ENCODE data around the gene GPR65.

Gene GPR65

DNA sequence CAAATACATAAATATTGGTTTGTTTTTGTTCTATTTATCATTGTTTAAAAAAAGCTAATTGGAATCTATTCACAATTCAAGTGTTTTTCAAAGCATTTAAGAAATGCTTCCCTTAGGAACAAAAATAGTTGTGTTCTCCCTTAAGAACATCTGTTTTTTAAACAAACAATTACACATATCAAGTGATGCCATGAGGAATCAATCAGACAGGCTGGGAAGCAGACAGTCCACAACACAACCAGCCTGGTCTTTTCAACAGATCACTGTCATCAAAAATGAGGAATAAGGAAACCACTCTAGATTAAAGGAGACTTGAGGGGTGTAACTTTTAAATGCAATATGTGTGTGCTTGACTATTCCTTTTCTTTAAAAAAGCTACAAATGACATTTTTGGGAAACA is 37.4 kb upstream of the GPR65 start:
- TF ChIP-seq, protein P1, sequence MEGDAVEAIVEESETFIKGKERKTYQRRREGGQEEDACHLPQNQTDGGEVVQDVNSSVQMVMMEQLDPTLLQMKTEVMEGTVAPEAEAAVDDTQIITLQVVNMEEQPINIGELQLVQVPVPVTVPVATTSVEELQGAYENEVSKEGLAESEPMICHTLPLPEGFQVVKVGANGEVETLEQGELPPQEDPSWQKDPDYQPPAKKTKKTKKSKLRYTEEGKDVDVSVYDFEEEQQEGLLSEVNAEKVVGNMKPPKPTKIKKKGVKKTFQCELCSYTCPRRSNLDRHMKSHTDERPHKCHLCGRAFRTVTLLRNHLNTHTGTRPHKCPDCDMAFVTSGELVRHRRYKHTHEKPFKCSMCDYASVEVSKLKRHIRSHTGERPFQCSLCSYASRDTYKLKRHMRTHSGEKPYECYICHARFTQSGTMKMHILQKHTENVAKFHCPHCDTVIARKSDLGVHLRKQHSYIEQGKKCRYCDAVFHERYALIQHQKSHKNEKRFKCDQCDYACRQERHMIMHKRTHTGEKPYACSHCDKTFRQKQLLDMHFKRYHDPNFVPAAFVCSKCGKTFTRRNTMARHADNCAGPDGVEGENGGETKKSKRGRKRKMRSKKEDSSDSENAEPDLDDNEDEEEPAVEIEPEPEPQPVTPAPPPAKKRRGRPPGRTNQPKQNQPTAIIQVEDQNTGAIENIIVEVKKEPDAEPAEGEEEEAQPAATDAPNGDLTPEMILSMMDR (IDR thresholded peaks at IDR 0.05; ENCODE audit: low read depth, low read length), result no peak
- TF ChIP-seq POLR2A (IDR thresholded peaks at IDR 0.05; ENCODE audit: extremely low read depth, insufficient read length), result no peak
- no peak for TF ChIP-seq MYC (IDR thresholded peaks at IDR 0.05; ENCODE audit: low read depth, low read length)
- TF ChIP-seq, protein P2, sequence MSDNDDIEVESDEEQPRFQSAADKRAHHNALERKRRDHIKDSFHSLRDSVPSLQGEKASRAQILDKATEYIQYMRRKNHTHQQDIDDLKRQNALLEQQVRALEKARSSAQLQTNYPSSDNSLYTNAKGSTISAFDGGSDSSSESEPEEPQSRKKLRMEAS (IDR thresholded peaks at IDR 0.05; ENCODE audit: low read depth, low read length), result no peak
- no peak for DNase-seq (ENCODE audit: low read depth)
- H3K4me3 ChIP-seq (ENCODE audit: low read depth, low read length), result no peak overlapping the region

DNA sequence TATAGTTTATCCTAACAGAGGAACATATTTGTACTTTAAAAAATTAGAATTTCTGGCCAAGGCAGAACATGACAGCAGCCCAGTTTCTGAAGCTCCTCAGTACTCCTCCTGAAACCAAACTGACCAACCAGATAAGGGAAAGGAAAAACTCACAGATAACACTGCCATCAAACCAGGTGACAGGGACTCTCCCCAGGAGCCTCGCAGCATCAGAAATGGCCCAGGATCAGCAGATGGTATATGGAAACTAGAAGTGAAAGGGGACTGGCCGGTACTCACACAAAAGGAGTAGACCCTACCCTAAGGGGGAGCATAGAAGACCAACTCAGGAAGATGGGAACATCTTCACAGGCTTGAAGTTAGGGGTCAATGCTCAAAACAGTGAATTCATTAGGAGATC is 33.9 kb upstream of the GPR65 start:
- no peak overlapping the region for H3K4me3 ChIP-seq (ENCODE audit: low read depth, low read length)
- DNase-seq (ENCODE audit: low read depth), result no peak
- TF ChIP-seq POLR2A (IDR thresholded peaks at IDR 0.05; ENCODE audit: extremely low read depth, insufficient read length), result no peak
- TF ChIP-seq, protein P1 (IDR thresholded peaks at IDR 0.05; ENCODE audit: low read depth, low read length), result no peak
- TF ChIP-seq MYC (IDR thresholded peaks at IDR 0.05; ENCODE audit: low read depth, low read length), result no peak

DNA sequence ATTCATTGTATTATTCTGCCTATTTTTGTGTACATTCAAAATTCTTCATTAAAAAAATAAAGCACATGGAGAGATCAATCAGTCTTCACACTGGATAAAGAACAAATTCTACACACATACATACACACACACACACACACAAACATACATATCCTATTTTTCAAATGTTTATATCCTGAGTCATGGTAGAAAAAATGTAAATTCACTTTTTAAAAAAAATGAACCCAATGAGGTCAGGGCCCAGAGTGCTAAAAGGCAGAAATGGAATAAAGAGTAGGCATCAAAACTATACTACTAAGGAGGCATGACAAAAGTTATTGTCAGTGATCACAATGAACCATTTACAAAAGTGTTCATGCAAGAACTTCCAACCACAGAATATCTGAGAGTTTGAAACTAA is 29.3 kb upstream of the GPR65 start:
- TF ChIP-seq POLR2A (IDR thresholded peaks at IDR 0.05; ENCODE audit: extremely low read depth, insufficient read length) (no peak), MYC (IDR thresholded peaks at IDR 0.05; ENCODE audit: low read depth, low read length) (no peak)
- TF ChIP-seq, protein P1 (IDR thresholded peaks at IDR 0.05; ENCODE audit: low read depth, low read length), result no peak
- TF ChIP-seq, protein P2 (IDR thresholded peaks at IDR 0.05; ENCODE audit: low read depth, low read length), result no peak
- DNase-seq (ENCODE audit: low read depth), result no peak
- H3K4me3 ChIP-seq (ENCODE audit: low read depth, low read length), result no peak overlapping the region

DNA sequence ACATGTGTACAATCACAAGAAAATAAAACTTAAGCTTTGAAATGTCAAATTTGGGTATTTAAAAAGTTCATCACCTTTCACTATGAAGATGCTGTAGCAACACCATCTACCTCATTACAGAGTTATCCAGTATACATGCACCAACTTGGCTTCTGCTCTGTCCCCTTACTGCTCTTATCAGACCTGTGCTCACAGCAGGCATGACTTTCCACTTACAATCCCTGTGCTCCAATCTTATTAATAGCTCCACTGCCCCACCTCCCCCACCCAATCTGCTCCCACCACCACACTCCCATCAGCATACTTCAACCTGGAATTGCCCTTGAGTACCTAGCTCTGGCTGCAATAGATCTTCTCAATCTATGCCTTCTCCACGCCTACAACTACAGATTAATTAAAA is 25.2 kb upstream of the GPR65 start:
- TF ChIP-seq POLR2A (IDR thresholded peaks at IDR 0.05; ENCODE audit: extremely low read depth, insufficient read length) (no peak), MYC (IDR thresholded peaks at IDR 0.05; ENCODE audit: low read depth, low read length) (no peak)
- TF ChIP-seq, protein P2 (IDR thresholded peaks at IDR 0.05; ENCODE audit: low read depth, low read length), result no peak
- TF ChIP-seq, protein P1 (IDR thresholded peaks at IDR 0.05; ENCODE audit: low read depth, low read length), result no peak
- H3K4me3 ChIP-seq (ENCODE audit: low read depth, low read length), result no peak overlapping the region
- DNase-seq (ENCODE audit: low read depth), result no peak

DNA sequence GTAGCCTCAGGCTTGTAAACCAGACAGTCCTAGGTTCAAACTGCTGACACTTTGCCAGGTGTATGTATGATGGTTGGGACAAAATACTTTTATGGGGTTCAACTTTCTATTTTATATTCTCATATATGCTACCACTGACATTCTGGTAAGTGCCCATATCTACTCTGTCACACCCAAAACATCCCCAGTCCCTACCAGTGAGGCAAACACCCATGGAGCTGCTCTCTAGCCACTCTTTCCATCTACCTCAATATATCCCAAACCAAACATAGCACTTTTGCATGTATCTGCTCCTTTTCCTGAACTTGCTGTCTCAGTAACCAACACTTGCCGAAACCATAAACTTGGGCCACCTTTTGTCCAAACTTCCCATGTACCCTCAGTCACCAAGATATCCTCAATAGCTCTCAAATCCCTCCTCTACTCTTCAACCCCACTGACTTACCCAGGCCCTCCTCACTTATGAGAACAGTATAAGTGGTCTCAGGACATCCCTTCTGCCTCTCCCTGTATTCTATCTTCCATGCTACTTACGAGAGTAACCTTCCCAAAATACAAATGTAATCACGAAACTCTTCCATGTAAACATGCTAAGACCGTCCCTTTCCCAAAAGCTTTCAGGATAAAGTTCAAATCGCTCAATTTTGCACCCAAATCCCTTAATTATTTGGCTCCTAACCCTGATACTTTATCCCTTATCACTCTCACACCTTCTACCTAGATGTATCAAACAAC is 15.5 kb upstream of the GPR65 start:
- TF ChIP-seq, protein P2 (IDR thresholded peaks at IDR 0.05; ENCODE audit: low read depth, low read length), result no peak
- TF ChIP-seq MYC (IDR thresholded peaks at IDR 0.05; ENCODE audit: low read depth, low read length), result no peak
- no peak for TF ChIP-seq POLR2A (IDR thresholded peaks at IDR 0.05; ENCODE audit: extremely low read depth, insufficient read length)
- TF ChIP-seq, protein P1 (IDR thresholded peaks at IDR 0.05; ENCODE audit: low read depth, low read length), result no peak
- no peak overlapping the region for H3K4me3 ChIP-seq (ENCODE audit: low read depth, low read length)
- no peak for DNase-seq (ENCODE audit: low read depth)

Measured in NB4 (cell line).